Smooth muscle cell (in vitro differentiated cells): ENCODE results near the gene TMEM167A. TPM values are rescaled to one million over a fixed set of nuclear protein-coding genes. Genes with fewer than 3 reads are reported as not detected.

ENCODE experiments used
- DNase-seq: peaks from one replicate; lab custom pipeline; 2025; ENCODE audit not compliant: unreplicated experiment; lab: John Stamatoyannopoulos, UW
- H2AFZ ChIP-seq: fragments of 200-600 bp; sonication (generic); 2 replicates; pipeline ENCODE4 v1.6.0; 2016; ENCODE audit warnings: antibody characterized with exemption, low read depth, mild to moderate bottlenecking
- H3F3A ChIP-seq: fragments of 200-600 bp; sonication (generic); 2 replicates; pipeline ENCODE4 v1.6.0; 2017; ENCODE audit warnings: antibody characterized with exemption, low read depth
- H3K27ac ChIP-seq: fragments of 200-600 bp; sonication (generic); 2 replicates; pipeline ENCODE4 v1.5.1; 2016; ENCODE audit warnings: low read depth, mild to moderate bottlenecking
- H3K27me3 ChIP-seq: fragments of 200-600 bp; sonication (generic); 2 replicates; pipeline ENCODE4 v1.6.1; 2016; ENCODE audit warnings: low read depth, mild to moderate bottlenecking
- H3K36me3 ChIP-seq: fragments of 200-600 bp; sonication (generic); 2 replicates; pipeline ENCODE4 v1.5.1; 2016; ENCODE audit warnings: low read depth
- H3K4me1 ChIP-seq: fragments of 200-600 bp; sonication (generic); 2 replicates; pipeline ENCODE4 v1.5.1; 2016; ENCODE audit warnings: low read depth
- H3K4me2 ChIP-seq: fragments of 200-600 bp; sonication (generic); 2 replicates; pipeline ENCODE4 v1.6.0; 2016; ENCODE audit warnings: mild to moderate bottlenecking
- H3K4me3 ChIP-seq: fragments of 200-600 bp; sonication (generic); 2 replicates; pipeline ENCODE4 v1.5.1; 2016; ENCODE audit warnings: mild to moderate bottlenecking
- H3K79me2 ChIP-seq: fragments of 200-600 bp; sonication (generic); 2 replicates; pipeline ENCODE4 v1.6.0; 2016; ENCODE audit warnings: low read depth, mild to moderate bottlenecking
- H3K9ac ChIP-seq: fragments of 200-600 bp; sonication (generic); 2 replicates; pipeline ENCODE4 v1.6.0; 2016; ENCODE audit warnings: low read depth
- H3K9me3 ChIP-seq: fragments of 200-600 bp; sonication (generic); replicated peaks from 2 replicates; pipeline ENCODE4 v1.5.1; 2016; ENCODE audit warnings: low read depth
- H4K20me1 ChIP-seq: fragments of 200-600 bp; sonication (generic); 2 replicates; pipeline ENCODE4 v1.6.0; 2016; ENCODE audit warnings: low read depth
- WGBS: methylation state at CpG from one replicate; pipeline ENCODE4 v1.1.7; 2016; ENCODE audit warnings: low lambda C conversion rate; 5-methylcytosine and 5-hydroxymethylcytosine counted together
- polyA plus RNA-seq: library from polyadenylated mRNA; unstranded; fragments of >200 nt; fragmentation: Nextera tagmentation; extraction: Ambion mirVana; gene quantifications from 2 replicates; pipeline ENCODE4 v1.2.1, GENCODE V29; 2016
- total RNA-seq: library from RNA; depleted of rRNA; stranded (reverse); fragments of >200 nt; gene quantifications from 2 replicates; pipeline ENCODE4 v1.2.3, GENCODE V29; 2014
- TF ChIP-seq, protein P1 (sequence below): fragments of 200-600 bp; sonication (generic); IDR thresholded peaks from 2 replicates; pipeline ENCODE4 v1.5.1; 2017; ENCODE audit warnings: borderline replicate concordance, mild to moderate bottlenecking, antibody characterized with exemption; ENCODE audit not compliant: insufficient read depth, poor library complexity, severe bottlenecking

Gene TMEM167A
- total and polyA plus RNA-seq, 2 experiments from 2014 or later = 236 to 248 TPM

DNA sequence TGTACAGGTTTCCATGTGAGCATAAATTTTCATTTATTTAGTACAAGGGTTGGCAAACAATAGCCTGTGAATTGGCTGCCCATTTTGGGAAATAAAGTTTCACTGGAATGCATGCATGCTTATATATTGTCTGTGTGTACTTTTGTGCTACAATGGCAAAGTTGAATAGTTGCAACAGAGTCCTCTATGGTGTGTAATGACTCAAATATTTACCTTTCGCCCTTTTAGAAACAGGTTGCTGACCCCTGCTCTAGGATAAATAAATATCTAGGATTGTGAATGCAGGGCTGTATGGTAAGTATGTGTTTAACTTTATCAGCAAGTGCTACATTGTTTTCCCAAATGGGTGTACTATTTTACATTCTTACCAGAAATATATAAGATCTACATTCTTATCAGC lies 47.4 kb upstream of the TMEM167A start:
- no peaks in the 10 kb centered on the region for H3F3A ChIP-seq
- peaks cover 6% of the 10 kb centered on the region for H3K36me3 ChIP-seq
- H3K9me3 ChIP-seq = no peaks in the 10 kb centered on the region
- H3K4me1 ChIP-seq = no peaks in the 10 kb centered on the region
- H3K4me2 ChIP-seq = no peak overlapping the region
- no peaks in the 10 kb centered on the region for H3K27me3 ChIP-seq
- TF ChIP-seq, protein P1, sequence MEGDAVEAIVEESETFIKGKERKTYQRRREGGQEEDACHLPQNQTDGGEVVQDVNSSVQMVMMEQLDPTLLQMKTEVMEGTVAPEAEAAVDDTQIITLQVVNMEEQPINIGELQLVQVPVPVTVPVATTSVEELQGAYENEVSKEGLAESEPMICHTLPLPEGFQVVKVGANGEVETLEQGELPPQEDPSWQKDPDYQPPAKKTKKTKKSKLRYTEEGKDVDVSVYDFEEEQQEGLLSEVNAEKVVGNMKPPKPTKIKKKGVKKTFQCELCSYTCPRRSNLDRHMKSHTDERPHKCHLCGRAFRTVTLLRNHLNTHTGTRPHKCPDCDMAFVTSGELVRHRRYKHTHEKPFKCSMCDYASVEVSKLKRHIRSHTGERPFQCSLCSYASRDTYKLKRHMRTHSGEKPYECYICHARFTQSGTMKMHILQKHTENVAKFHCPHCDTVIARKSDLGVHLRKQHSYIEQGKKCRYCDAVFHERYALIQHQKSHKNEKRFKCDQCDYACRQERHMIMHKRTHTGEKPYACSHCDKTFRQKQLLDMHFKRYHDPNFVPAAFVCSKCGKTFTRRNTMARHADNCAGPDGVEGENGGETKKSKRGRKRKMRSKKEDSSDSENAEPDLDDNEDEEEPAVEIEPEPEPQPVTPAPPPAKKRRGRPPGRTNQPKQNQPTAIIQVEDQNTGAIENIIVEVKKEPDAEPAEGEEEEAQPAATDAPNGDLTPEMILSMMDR = no peak
- no peak overlapping the region for H3K27ac ChIP-seq
- H2AFZ ChIP-seq = no peak overlapping the region
- no peak overlapping the region for H3K4me3 ChIP-seq
- H3K79me2 ChIP-seq = no peaks in the 10 kb centered on the region
- 92% methylated on average over 1 of the region's 1 CpG for WGBS
- H4K20me1 ChIP-seq = no peaks in the 10 kb centered on the region
- H3K9ac ChIP-seq = no peak overlapping the region
- DNase-seq = no peak

DNA sequence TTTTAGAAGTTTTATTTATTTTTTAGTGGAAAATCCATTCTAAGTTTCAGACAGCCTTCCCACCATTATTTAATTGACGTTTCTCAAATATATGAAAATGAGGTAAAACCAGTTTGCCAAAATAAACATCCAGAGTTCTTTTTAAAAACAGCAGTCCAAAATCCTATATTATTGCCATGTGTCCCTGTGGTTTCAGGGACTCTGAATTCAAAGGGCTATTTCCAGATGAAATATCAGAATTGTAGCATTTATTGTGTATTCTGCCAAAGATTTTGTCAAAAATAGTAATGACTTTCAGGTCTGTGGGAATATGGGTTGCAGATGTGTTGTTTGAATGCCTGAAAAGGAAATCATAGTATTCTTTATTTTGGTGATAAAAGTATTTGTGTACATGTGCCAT lies 41.8 kb upstream of the TMEM167A start:
- Histone ChIP-seq H3K4me1 (no peaks in the 10 kb centered on the region), H2AFZ (no peak overlapping the region), H3K27me3 (no peaks in the 10 kb centered on the region), H3K36me3 (peaks cover 15% of the 10 kb centered on the region), H3K9me3 (no peaks in the 10 kb centered on the region), H3K79me2 (peaks cover 5% of the 10 kb centered on the region), H3K9ac (no peak overlapping the region), H3K4me2 (no peak overlapping the region), H3K4me3 (no peak overlapping the region), H3K27ac (no peak overlapping the region), H4K20me1 (no peaks in the 10 kb centered on the region), H3F3A (no peaks in the 10 kb centered on the region)
- 98% methylated on average over 1 of the region's 1 CpG for WGBS
- DNase-seq = no peak
- TF ChIP-seq, protein P1 = no peak

DNA sequence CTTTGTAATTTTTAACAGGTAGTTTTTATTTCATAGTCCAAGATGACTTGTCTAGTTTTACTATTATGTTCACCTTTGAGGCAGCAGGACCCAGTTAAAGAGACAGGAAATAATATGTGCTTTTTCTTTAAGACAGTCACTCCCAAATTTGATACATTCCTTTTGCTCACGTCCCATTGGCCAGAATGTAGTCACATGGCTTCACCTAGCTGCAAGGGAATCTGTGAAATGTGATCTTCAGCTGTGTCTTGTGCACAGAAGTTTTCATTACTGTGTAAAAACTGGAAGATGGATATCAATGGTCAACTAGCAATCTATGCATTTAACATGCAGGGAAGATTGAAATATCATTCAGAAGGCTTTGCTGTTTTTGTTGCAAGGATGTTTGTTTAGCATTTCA lies 41.3 kb upstream of the TMEM167A start:
- no peak for DNase-seq

DNA sequence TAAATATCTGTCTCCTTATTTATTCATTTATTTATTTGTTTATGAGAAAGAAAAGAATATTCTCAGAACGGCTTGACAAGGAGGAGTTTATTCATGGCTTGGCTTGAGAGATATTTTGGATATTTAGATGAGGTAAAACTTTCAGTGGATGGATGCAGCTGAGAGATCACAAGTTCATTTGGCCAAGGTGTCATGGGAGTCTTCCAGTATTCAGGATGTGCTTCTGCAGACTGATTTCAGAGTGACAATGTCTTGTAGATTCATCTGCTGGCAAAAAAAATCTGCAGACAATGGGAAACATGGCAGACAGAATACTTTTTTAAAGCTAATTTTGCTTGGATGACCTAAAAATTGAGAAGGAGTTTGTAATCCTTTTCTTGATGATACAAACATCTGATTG lies 38.6 kb upstream of the TMEM167A start:
- no peaks in the 10 kb centered on the region for H3K27me3 ChIP-seq
- 95% methylated on average over 1 of the region's 1 CpG for whole genome bisulfite sequencing
- TF ChIP-seq, protein P1 = no peak

More for the DNA sequence above, 41.3 kb upstream of the TMEM167A start:
- H3F3A ChIP-seq = no peaks in the 10 kb centered on the region
- H3K79me2 ChIP-seq = peaks cover 5% of the 10 kb centered on the region
- no peaks in the 10 kb centered on the region for H4K20me1 ChIP-seq
- H3K27me3 ChIP-seq = no peaks in the 10 kb centered on the region
- H3K4me3 ChIP-seq = no peak overlapping the region
- no peaks in the 10 kb centered on the region for H3K4me1 ChIP-seq
- no peaks in the 10 kb centered on the region for H3K9me3 ChIP-seq
- 94% methylated on average over 1 of the region's 1 CpG for WGBS
- H2AFZ ChIP-seq = no peak overlapping the region
- H3K27ac ChIP-seq = no peak overlapping the region
- H3K36me3 ChIP-seq = peaks cover 15% of the 10 kb centered on the region
- TF ChIP-seq, protein P1 = no peak
- H3K9ac ChIP-seq = no peak overlapping the region
- H3K4me2 ChIP-seq = no peak overlapping the region

More for the DNA sequence above, 38.6 kb upstream of the TMEM167A start:
- Histone ChIP-seq H3K9me3 (peaks cover 5% of the 10 kb centered on the region), H4K20me1 (no peaks in the 10 kb centered on the region), H3K4me1 (no peaks in the 10 kb centered on the region), H3K4me2 (no peak overlapping the region), H3K4me3 (no peak overlapping the region), H3F3A (no peaks in the 10 kb centered on the region), H3K9ac (no peak overlapping the region), H3K36me3 (peaks cover 26% of the 10 kb centered on the region), H3K79me2 (peaks cover 5% of the 10 kb centered on the region), H3K27ac (no peak overlapping the region), H2AFZ (no peak overlapping the region)
- DNase-seq = no peak
